M059J (cell line): ENCODE measurements around the gene EIPR1. TPM values are rescaled to one million over a fixed set of nuclear protein-coding genes. Genes with fewer than 3 reads are reported as not detected.

Experiments used
- DNase-seq: peaks from one replicate; pipeline ENCODE4 v3.0.0-alpha.2; 2012; ENCODE audit warnings: low read depth
- total RNA-seq: library from RNA; depleted of rRNA; stranded (reverse); fragments of >200 nt; shearing (Covaris generic); gene quantifications from 2 replicates; pipeline ENCODE4 v1.2.3, GENCODE V29; 2014

The EIPR1 gene
- total RNA-seq, 1 experiment from 2014 or later: 61.2 TPM

GRCh38 chr2:3176869-3177255 lies 200.8 kb downstream of the EIPR1 start:
- DNase-seq: no peak

- DNase-seq: no peak
Observed at GRCh38 chr2:3176071-3176868, 201.3 kb downstream of the EIPR1 start.

- DNase-seq: no peak
Observed at GRCh38 chr2:3175568-3175955, 202.1 kb downstream of the EIPR1 start.

- no peak for DNase-seq
Observed at GRCh38 chr2:3174626-3175567, 202.7 kb downstream of the EIPR1 start.

GRCh38 chr2:3173031-3173430 lies 204.6 kb downstream of the EIPR1 start:
- no peak for DNase-seq

GRCh38 chr2:3172265-3172935 lies 205.2 kb downstream of the EIPR1 start:
- DNase-seq: no peak

- no peak for DNase-seq
Observed at GRCh38 chr2:3171564-3172264, 205.9 kb downstream of the EIPR1 start.

GRCh38 chr2:3170792-3171455 lies 206.7 kb downstream of the EIPR1 start:
- DNase-seq: no peak

- peak; percentile 76 for DNase-seq
Observed at GRCh38 chr2:3169106-3169870, 208.3 kb downstream of the EIPR1 start.

- DNase-seq: peak; percentile 87
Observed at GRCh38 chr2:3168230-3168891, 209.3 kb downstream of the EIPR1 start.

- no peak for DNase-seq
Observed at GRCh38 chr2:3163401-3163800, 214.2 kb downstream of the EIPR1 start.

- DNase-seq: no peak
Observed at GRCh38 chr2:3162442-3163077, 215.1 kb downstream of the EIPR1 start.

- DNase-seq: peak; percentile 4
Observed at GRCh38 chr2:3160751-3161330, 216.8 kb downstream of the EIPR1 start.

GRCh38 chr2:3159782-3160545 lies 217.7 kb downstream of the EIPR1 start:
- DNase-seq: no peak

GRCh38 chr2:3154700-3155099 lies 222.9 kb downstream of the EIPR1 start:
- DNase-seq: no peak

GRCh38 chr2:3154146-3154545 lies 223.5 kb downstream of the EIPR1 start:
- DNase-seq: no peak

- DNase-seq: no peak
Observed at GRCh38 chr2:3151153-3151918, 226.3 kb downstream of the EIPR1 start.
